HCT116 (cell line): Measurements from ENCODE around the gene TTC39C. TPM values are rescaled to one million over a fixed set of nuclear protein-coding genes. Genes with fewer than 3 reads are reported as not detected.

Source experiments
- ATAC-seq: fragments of 200-7000 bp; cut with Tn5 transposase; 2 replicates; pipeline ENCODE4 v1.9.1; 2020; ENCODE audit warnings: mild to moderate bottlenecking, moderate library complexity
- BruUV-seq: library from RNA; stranded (reverse); fragments of 400-500 nt; replicated peaks from 2 replicates; lab custom pipeline; 2021; lab: Mats Ljungman, UMichigan
- CTCF ChIA-PET: fragments of 300-600 bp; sonication (Branson Sonifier 250); formaldehyde crosslinking; loops from one replicate; lab custom pipeline; 2021; ENCODE audit warnings: antibody characterized with exemption; lab: Charles Lee
- POLR2A ChIA-PET: fragments of 300-600, 350-600 bp; sonication (Branson Sonifier 250); formaldehyde crosslinking; loops from one replicate; lab custom pipeline; 2021; ENCODE audit warnings: antibody characterized with exemption; lab: Charles Lee
- RAD21 ChIA-PET, 2 experiments: fragments of 300-600 bp; sonication (Branson Sonifier 250); formaldehyde crosslinking; loops; one replicate each; lab custom pipeline; 2023; ENCODE audit warnings: low total read pairs in 2 of 2; ENCODE audit not compliant: uncharacterized antibody in 2 of 2, unreplicated experiment in 2 of 2, low non-redundant PET in 1 of 2; lab: Charles Lee
- DNase-seq: peaks from one replicate; pipeline ENCODE4 v3.0.0-alpha.2; 2010; ENCODE audit warnings: low read depth, low spot score
- H2AFZ ChIP-seq: fragments of 200-600 bp; shearing (Covaris generic), sonication (generic); 2 replicates; pipeline ENCODE4 v1.6.1; 2017; ENCODE audit warnings: low read depth, mixed run types, mixed read lengths, antibody characterized with exemption, low read length; ENCODE audit not compliant: poor library complexity, severe bottlenecking
- H3K27ac ChIP-seq: 2 replicates; pipeline ENCODE4 v1.5.1; 2012; ENCODE audit warnings: low read depth, low read length
- H3K27me3 ChIP-seq: fragments of 200-600 bp; sonication (generic); 2 replicates; pipeline ENCODE4 v1.6.1; 2016; ENCODE audit warnings: mixed run types, low read length, mixed read lengths; ENCODE audit not compliant: insufficient read depth
- H3K36me3 ChIP-seq, 2 experiments: fragments of 200-500 bp in 1 of 2; fragments of 200-600 bp in 1 of 2; sonication (Bioruptor generic) in 1 of 2; sonication (generic) in 1 of 2; 2 replicates each; pipeline versions ENCODE4 v1.5.1 to v1.6.1; 2014 to 2016; ENCODE audit warnings: low read length in 2 of 2, inconsistent platforms in 1 of 2, mixed read lengths in 1 of 2, mixed run types in 1 of 2; ENCODE audit not compliant: insufficient read depth in 2 of 2, control insufficient read depth in 1 of 2
- H3K4me1 ChIP-seq, 2 experiments: fragments of 200-600 bp in 1 of 2; sonication (generic) in 1 of 2; 2 replicates each; pipeline versions ENCODE4 v1.5.1 to v1.6.1; 2012 to 2017; ENCODE audit warnings: low read length in 2 of 2, inconsistent platforms in 1 of 2, mild to moderate bottlenecking in 1 of 2, mixed read lengths in 1 of 2, mixed run types in 1 of 2, moderate library complexity in 1 of 2; ENCODE audit not compliant: insufficient read depth in 2 of 2, control insufficient read depth in 1 of 2
- H3K4me2 ChIP-seq: fragments of 200-600 bp; sonication (generic); 2 replicates; pipeline ENCODE4 v1.6.1; 2017; ENCODE audit warnings: mixed run types, low read length, mixed read lengths
- H3K4me3 ChIP-seq, 2 experiments: fragments of 200-600 bp in 1 of 2; sonication (generic) in 1 of 2; replicated peaks in 1 of 2; 2 replicates each; pipeline ENCODE4 v1.5.1; 2011 to 2016; ENCODE audit warnings: low read length in 2 of 2, control low read depth in 1 of 2, low read depth in 1 of 2, mild to moderate bottlenecking in 1 of 2, mixed read lengths in 1 of 2, mixed run types in 1 of 2
- H3K79me2 ChIP-seq: fragments of 200-600 bp; sonication (generic); 2 replicates; pipeline ENCODE4 v1.6.1; 2017; ENCODE audit warnings: mild to moderate bottlenecking, mixed run types, low read length, moderate library complexity, mixed read lengths; ENCODE audit not compliant: insufficient read depth
- H3K9ac ChIP-seq: fragments of 200-600 bp; sonication (generic); 2 replicates; pipeline ENCODE4 v1.6.1; 2016; ENCODE audit warnings: low read length, mixed read lengths
- H3K9me2 ChIP-seq: fragments of 200-600 bp; sonication (generic), shearing (Covaris generic); 2 replicates; pipeline ENCODE4 v1.6.1; 2017; ENCODE audit warnings: mixed run types, mild to moderate bottlenecking, moderate library complexity; ENCODE audit not compliant: insufficient read depth
- H3K9me3 ChIP-seq, 2 experiments: fragments of 200-500 bp in 1 of 2; fragments of 200-600 bp in 1 of 2; sonication (Bioruptor generic) in 1 of 2; sonication (generic) in 1 of 2; 2 replicates each; pipeline ENCODE4 v1.6.1; 2014 to 2017; ENCODE audit warnings: low read length in 2 of 2, mixed read lengths in 2 of 2, inconsistent platforms in 1 of 2, low read depth in 1 of 2, mild to moderate bottlenecking in 1 of 2, mixed run types in 1 of 2, moderate library complexity in 1 of 2; ENCODE audit not compliant: control insufficient read depth in 1 of 2, insufficient read depth in 1 of 2
- H4K20me1 ChIP-seq: fragments of 200-600 bp; sonication (generic), shearing (Covaris generic); 2 replicates; pipeline ENCODE4 v1.6.1; 2017; ENCODE audit warnings: mixed run types, mild to moderate bottlenecking, moderate library complexity; ENCODE audit not compliant: insufficient read depth
- EGR1 ChIP-seq: IDR thresholded peaks from 2 replicates; pipeline ENCODE4 v1.6.1; 2012; ENCODE audit warnings: low read depth
- FOSL1 ChIP-seq: IDR thresholded peaks from 2 replicates; pipeline ENCODE4 v1.6.1; 2012; ENCODE audit warnings: low read depth
- POLR2AphosphoS5 ChIP-seq: IDR thresholded peaks from 2 replicates; pipeline ENCODE4 v1.6.1; 2011; ENCODE audit warnings: mild to moderate bottlenecking, low read depth, low read length, moderate library complexity
- RAD21 ChIP-seq: IDR thresholded peaks from 2 replicates; pipeline ENCODE4 v1.6.1; 2012; ENCODE audit warnings: low read depth, mild to moderate bottlenecking
- SRF ChIP-seq: IDR thresholded peaks from 2 replicates; pipeline ENCODE4 v1.6.1; 2012; ENCODE audit warnings: low read depth
- TCF7L2 ChIP-seq: IDR thresholded peaks from 2 replicates; pipeline ENCODE4 v1.7.0; 2011; ENCODE audit warnings: borderline replicate concordance, inconsistent platforms; ENCODE audit not compliant: insufficient read depth, insufficient read length; ENCODE audit errors: extremely low read depth
- YY1 ChIP-seq: IDR thresholded peaks from 2 replicates; pipeline ENCODE4 v1.6.1; 2011; ENCODE audit warnings: low read length, low read depth, moderate library complexity, mild to moderate bottlenecking; ENCODE audit not compliant: insufficient replicate concordance; ENCODE audit errors: extremely low read depth
- ZFX ChIP-seq: fragments of 450-650 bp; IDR thresholded peaks from 2 replicates; pipeline ENCODE4 v1.6.1; 2017
- intact Hi-C: fragments of 100-400 bp; cut with micrococcal nuclease; formaldehyde crosslinking; loops from 2 replicates; pipeline ENCODE4 v1.10.0; 2022
- total RNA-seq: library from RNA; stranded (reverse); gene quantifications from one replicate; pipeline ENCODE4 v1.2.1, GENCODE V29; 2021; ENCODE audit not compliant: unreplicated experiment
- TF ChIP-seq, protein P1 (sequence below), 3 experiments: fragments of 200-600 bp in 1 of 3; sonication (generic) in 1 of 3; IDR thresholded peaks in 2 of 3; conservative IDR thresholded peaks in 1 of 3; 2 replicates each; pipeline ENCODE4 v1.5.1; 2012 to 2017; ENCODE audit warnings: low read depth in 2 of 3, low read length in 2 of 3, antibody characterized with exemption in 1 of 3, borderline replicate concordance in 1 of 3, control low read depth in 1 of 3, mild to moderate bottlenecking in 1 of 3, mixed read lengths in 1 of 3, mixed run types in 1 of 3, moderate library complexity in 1 of 3; ENCODE audit not compliant: insufficient read depth in 1 of 3
- TF ChIP-seq, protein P2 (sequence below): IDR thresholded peaks from 2 replicates; pipeline ENCODE4 v1.6.1; 2012
- TF ChIP-seq, protein P3 (sequence below): IDR thresholded peaks from 2 replicates; pipeline ENCODE4 v1.6.1; 2012; ENCODE audit warnings: low read depth
- TF ChIP-seq, protein P4 (sequence below): IDR thresholded peaks from 2 replicates; pipeline ENCODE4 v1.6.1; 2011; ENCODE audit warnings: mild to moderate bottlenecking, low read length, moderate library complexity; ENCODE audit not compliant: insufficient replicate concordance; ENCODE audit errors: extremely low read depth

The TTC39C gene
- total RNA-seq, 1 experiment from 2014 or later: 24.8 TPM

DNA sequence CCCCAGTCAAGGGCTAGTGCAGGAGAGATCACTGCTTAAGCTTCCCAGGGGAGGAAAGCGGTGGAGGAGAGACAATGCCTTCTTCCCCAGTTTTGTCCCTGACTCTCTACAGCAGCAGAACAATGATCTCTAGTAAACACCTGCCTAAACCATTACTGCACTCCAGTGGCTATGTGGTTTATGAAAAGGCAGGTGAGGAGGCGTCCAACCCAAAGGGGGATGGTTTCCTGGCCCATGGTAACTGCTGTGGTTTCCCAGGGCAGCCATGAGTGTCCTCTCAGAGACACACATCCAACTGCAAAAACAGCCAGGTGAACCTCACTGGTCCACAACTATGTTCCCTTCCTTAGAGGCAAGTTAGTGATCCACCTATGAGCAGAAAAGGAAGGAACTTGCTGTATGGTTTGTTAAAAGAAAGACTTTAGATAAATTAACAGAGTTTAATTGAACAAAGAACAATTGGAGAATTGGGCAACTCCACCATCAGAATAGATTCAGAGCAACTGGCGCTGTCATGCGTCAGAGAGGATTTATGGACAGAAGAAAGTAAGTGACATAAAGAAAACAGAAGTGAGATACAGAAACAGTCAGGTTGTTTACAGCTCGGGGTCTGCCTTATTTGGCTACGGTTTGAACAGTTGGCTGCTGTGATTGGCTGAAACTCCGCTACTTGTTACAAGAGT, 4.8 kb upstream of the TTC39C start:
- Histone ChIP-seq H3K4me3 (no peak overlapping the region), H3K4me2 (no peak overlapping the region), H4K20me1 (no peaks in the 10 kb centered on the region), H3K36me3 (no peaks in the 10 kb centered on the region), H3K9ac (no peak overlapping the region), H3K27ac (no peak overlapping the region), H3K27me3 (no peaks in the 10 kb centered on the region), H2AFZ (no peak overlapping the region), H3K79me2 (no peaks in the 10 kb centered on the region), H3K9me3 (no peaks in the 10 kb centered on the region), H3K4me1 (peaks cover 0 to 6% of the 10 kb centered on the region in 2 experiments; a peak in 2 of 4 replicates), H3K9me2 (no peaks in the 10 kb centered on the region)
- ATAC-seq (no peak), DNase-seq (no peak)
- TF ChIP-seq RAD21: no peak
- no peak for TF ChIP-seq FOSL1
- no peak for TF ChIP-seq POLR2AphosphoS5
- TF ChIP-seq SRF: no peak
- TF ChIP-seq, protein P1, sequence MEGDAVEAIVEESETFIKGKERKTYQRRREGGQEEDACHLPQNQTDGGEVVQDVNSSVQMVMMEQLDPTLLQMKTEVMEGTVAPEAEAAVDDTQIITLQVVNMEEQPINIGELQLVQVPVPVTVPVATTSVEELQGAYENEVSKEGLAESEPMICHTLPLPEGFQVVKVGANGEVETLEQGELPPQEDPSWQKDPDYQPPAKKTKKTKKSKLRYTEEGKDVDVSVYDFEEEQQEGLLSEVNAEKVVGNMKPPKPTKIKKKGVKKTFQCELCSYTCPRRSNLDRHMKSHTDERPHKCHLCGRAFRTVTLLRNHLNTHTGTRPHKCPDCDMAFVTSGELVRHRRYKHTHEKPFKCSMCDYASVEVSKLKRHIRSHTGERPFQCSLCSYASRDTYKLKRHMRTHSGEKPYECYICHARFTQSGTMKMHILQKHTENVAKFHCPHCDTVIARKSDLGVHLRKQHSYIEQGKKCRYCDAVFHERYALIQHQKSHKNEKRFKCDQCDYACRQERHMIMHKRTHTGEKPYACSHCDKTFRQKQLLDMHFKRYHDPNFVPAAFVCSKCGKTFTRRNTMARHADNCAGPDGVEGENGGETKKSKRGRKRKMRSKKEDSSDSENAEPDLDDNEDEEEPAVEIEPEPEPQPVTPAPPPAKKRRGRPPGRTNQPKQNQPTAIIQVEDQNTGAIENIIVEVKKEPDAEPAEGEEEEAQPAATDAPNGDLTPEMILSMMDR (IDR thresholded peaks at IDR 0.05 in 2 of 3, conservative IDR thresholded peaks at IDR 0.05 in 1 of 3; ENCODE audit: borderline replicate concordance in 1 of 3, insufficient read depth in 1 of 3, low read depth in 2 of 3, low read length in 2 of 3): no peak
- TF ChIP-seq, protein P2, sequence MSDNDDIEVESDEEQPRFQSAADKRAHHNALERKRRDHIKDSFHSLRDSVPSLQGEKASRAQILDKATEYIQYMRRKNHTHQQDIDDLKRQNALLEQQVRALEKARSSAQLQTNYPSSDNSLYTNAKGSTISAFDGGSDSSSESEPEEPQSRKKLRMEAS: no peak
- no peak for TF ChIP-seq EGR1
- TF ChIP-seq, protein P3, sequence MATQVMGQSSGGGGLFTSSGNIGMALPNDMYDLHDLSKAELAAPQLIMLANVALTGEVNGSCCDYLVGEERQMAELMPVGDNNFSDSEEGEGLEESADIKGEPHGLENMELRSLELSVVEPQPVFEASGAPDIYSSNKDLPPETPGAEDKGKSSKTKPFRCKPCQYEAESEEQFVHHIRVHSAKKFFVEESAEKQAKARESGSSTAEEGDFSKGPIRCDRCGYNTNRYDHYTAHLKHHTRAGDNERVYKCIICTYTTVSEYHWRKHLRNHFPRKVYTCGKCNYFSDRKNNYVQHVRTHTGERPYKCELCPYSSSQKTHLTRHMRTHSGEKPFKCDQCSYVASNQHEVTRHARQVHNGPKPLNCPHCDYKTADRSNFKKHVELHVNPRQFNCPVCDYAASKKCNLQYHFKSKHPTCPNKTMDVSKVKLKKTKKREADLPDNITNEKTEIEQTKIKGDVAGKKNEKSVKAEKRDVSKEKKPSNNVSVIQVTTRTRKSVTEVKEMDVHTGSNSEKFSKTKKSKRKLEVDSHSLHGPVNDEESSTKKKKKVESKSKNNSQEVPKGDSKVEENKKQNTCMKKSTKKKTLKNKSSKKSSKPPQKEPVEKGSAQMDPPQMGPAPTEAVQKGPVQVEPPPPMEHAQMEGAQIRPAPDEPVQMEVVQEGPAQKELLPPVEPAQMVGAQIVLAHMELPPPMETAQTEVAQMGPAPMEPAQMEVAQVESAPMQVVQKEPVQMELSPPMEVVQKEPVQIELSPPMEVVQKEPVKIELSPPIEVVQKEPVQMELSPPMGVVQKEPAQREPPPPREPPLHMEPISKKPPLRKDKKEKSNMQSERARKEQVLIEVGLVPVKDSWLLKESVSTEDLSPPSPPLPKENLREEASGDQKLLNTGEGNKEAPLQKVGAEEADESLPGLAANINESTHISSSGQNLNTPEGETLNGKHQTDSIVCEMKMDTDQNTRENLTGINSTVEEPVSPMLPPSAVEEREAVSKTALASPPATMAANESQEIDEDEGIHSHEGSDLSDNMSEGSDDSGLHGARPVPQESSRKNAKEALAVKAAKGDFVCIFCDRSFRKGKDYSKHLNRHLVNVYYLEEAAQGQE: no peak
- no peak for TF ChIP-seq YY1
- TF ChIP-seq, protein P4, sequence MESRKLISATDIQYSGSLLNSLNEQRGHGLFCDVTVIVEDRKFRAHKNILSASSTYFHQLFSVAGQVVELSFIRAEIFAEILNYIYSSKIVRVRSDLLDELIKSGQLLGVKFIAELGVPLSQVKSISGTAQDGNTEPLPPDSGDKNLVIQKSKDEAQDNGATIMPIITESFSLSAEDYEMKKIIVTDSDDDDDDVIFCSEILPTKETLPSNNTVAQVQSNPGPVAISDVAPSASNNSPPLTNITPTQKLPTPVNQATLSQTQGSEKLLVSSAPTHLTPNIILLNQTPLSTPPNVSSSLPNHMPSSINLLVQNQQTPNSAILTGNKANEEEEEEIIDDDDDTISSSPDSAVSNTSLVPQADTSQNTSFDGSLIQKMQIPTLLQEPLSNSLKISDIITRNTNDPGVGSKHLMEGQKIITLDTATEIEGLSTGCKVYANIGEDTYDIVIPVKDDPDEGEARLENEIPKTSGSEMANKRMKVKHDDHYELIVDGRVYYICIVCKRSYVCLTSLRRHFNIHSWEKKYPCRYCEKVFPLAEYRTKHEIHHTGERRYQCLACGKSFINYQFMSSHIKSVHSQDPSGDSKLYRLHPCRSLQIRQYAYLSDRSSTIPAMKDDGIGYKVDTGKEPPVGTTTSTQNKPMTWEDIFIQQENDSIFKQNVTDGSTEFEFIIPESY: no peak
- no peak for TF ChIP-seq ZFX
- TF ChIP-seq TCF7L2: no peak
- intact Hi-C loops: loop anchor here (5.0 kb wide), 1 partner anchor 103 kb away; no protein-coding TSS in a partner anchor
- BruUV-seq: no TSS peak
- CTCF ChIA-PET: no interaction called here
- POLR2A ChIA-PET: no interaction called here
- RAD21 ChIA-PET: no interaction called here
